HCT116 (cell line): ENCODE results near the gene VIPR1. TPM values are rescaled to one million over a fixed set of nuclear protein-coding genes. Genes with fewer than 3 reads are reported as not detected.

Source experiments
- ATAC-seq: fragments of 200-7000 bp; cut with Tn5 transposase; 2 replicates; pipeline ENCODE4 v1.9.1; 2020; ENCODE audit warnings: mild to moderate bottlenecking, moderate library complexity
- BruUV-seq: library from RNA; stranded (reverse); fragments of 400-500 nt; replicated peaks from 2 replicates; lab custom pipeline; 2021; lab: Mats Ljungman, UMichigan
- CTCF ChIA-PET: fragments of 300-600 bp; sonication (Branson Sonifier 250); formaldehyde crosslinking; loops from one replicate; lab custom pipeline; 2021; ENCODE audit warnings: antibody characterized with exemption; lab: Charles Lee
- POLR2A ChIA-PET: fragments of 300-600, 350-600 bp; sonication (Branson Sonifier 250); formaldehyde crosslinking; loops from one replicate; lab custom pipeline; 2021; ENCODE audit warnings: antibody characterized with exemption; lab: Charles Lee
- RAD21 ChIA-PET, 2 experiments: fragments of 300-600 bp; sonication (Branson Sonifier 250); formaldehyde crosslinking; loops; one replicate each; lab custom pipeline; 2023; ENCODE audit warnings: low total read pairs in 2 of 2; ENCODE audit not compliant: uncharacterized antibody in 2 of 2, unreplicated experiment in 2 of 2, low non-redundant PET in 1 of 2; lab: Charles Lee
- DNase-seq: peaks from one replicate; pipeline ENCODE4 v3.0.0-alpha.2; 2010; ENCODE audit warnings: low read depth, low spot score
- H2AFZ ChIP-seq: fragments of 200-600 bp; shearing (Covaris generic), sonication (generic); 2 replicates; pipeline ENCODE4 v1.6.1; 2017; ENCODE audit warnings: low read depth, mixed run types, mixed read lengths, antibody characterized with exemption, low read length; ENCODE audit not compliant: poor library complexity, severe bottlenecking
- H3K27ac ChIP-seq: 2 replicates; pipeline ENCODE4 v1.5.1; 2012; ENCODE audit warnings: low read depth, low read length
- H3K27me3 ChIP-seq: fragments of 200-600 bp; sonication (generic); 2 replicates; pipeline ENCODE4 v1.6.1; 2016; ENCODE audit warnings: mixed run types, low read length, mixed read lengths; ENCODE audit not compliant: insufficient read depth
- H3K36me3 ChIP-seq, 2 experiments: fragments of 200-500 bp in 1 of 2; fragments of 200-600 bp in 1 of 2; sonication (Bioruptor generic) in 1 of 2; sonication (generic) in 1 of 2; 2 replicates each; pipeline versions ENCODE4 v1.5.1 to v1.6.1; 2014 to 2016; ENCODE audit warnings: low read length in 2 of 2, inconsistent platforms in 1 of 2, mixed read lengths in 1 of 2, mixed run types in 1 of 2; ENCODE audit not compliant: insufficient read depth in 2 of 2, control insufficient read depth in 1 of 2
- H3K4me1 ChIP-seq, 2 experiments: fragments of 200-600 bp in 1 of 2; sonication (generic) in 1 of 2; 2 replicates each; pipeline versions ENCODE4 v1.5.1 to v1.6.1; 2012 to 2017; ENCODE audit warnings: low read length in 2 of 2, inconsistent platforms in 1 of 2, mild to moderate bottlenecking in 1 of 2, mixed read lengths in 1 of 2, mixed run types in 1 of 2, moderate library complexity in 1 of 2; ENCODE audit not compliant: insufficient read depth in 2 of 2, control insufficient read depth in 1 of 2
- H3K4me2 ChIP-seq: fragments of 200-600 bp; sonication (generic); 2 replicates; pipeline ENCODE4 v1.6.1; 2017; ENCODE audit warnings: mixed run types, low read length, mixed read lengths
- H3K4me3 ChIP-seq, 2 experiments: fragments of 200-600 bp in 1 of 2; sonication (generic) in 1 of 2; replicated peaks in 1 of 2; 2 replicates each; pipeline ENCODE4 v1.5.1; 2011 to 2016; ENCODE audit warnings: low read length in 2 of 2, control low read depth in 1 of 2, low read depth in 1 of 2, mild to moderate bottlenecking in 1 of 2, mixed read lengths in 1 of 2, mixed run types in 1 of 2
- H3K79me2 ChIP-seq: fragments of 200-600 bp; sonication (generic); 2 replicates; pipeline ENCODE4 v1.6.1; 2017; ENCODE audit warnings: mild to moderate bottlenecking, mixed run types, low read length, moderate library complexity, mixed read lengths; ENCODE audit not compliant: insufficient read depth
- H3K9ac ChIP-seq: fragments of 200-600 bp; sonication (generic); 2 replicates; pipeline ENCODE4 v1.6.1; 2016; ENCODE audit warnings: low read length, mixed read lengths
- H3K9me2 ChIP-seq: fragments of 200-600 bp; sonication (generic), shearing (Covaris generic); 2 replicates; pipeline ENCODE4 v1.6.1; 2017; ENCODE audit warnings: mixed run types, mild to moderate bottlenecking, moderate library complexity; ENCODE audit not compliant: insufficient read depth
- H3K9me3 ChIP-seq, 2 experiments: fragments of 200-500 bp in 1 of 2; fragments of 200-600 bp in 1 of 2; sonication (Bioruptor generic) in 1 of 2; sonication (generic) in 1 of 2; 2 replicates each; pipeline ENCODE4 v1.6.1; 2014 to 2017; ENCODE audit warnings: low read length in 2 of 2, mixed read lengths in 2 of 2, inconsistent platforms in 1 of 2, low read depth in 1 of 2, mild to moderate bottlenecking in 1 of 2, mixed run types in 1 of 2, moderate library complexity in 1 of 2; ENCODE audit not compliant: control insufficient read depth in 1 of 2, insufficient read depth in 1 of 2
- H4K20me1 ChIP-seq: fragments of 200-600 bp; sonication (generic), shearing (Covaris generic); 2 replicates; pipeline ENCODE4 v1.6.1; 2017; ENCODE audit warnings: mixed run types, mild to moderate bottlenecking, moderate library complexity; ENCODE audit not compliant: insufficient read depth
- CBX3 ChIP-seq: IDR thresholded peaks from 2 replicates; pipeline ENCODE4 v1.6.1; 2012; ENCODE audit warnings: low read depth
- FOSL1 ChIP-seq: IDR thresholded peaks from 2 replicates; pipeline ENCODE4 v1.6.1; 2012; ENCODE audit warnings: low read depth
- POLR2A ChIP-seq: IDR thresholded peaks from 2 replicates; pipeline ENCODE4 v1.7.0; 2011; ENCODE audit warnings: borderline replicate concordance; ENCODE audit not compliant: insufficient read depth, insufficient read length; ENCODE audit errors: extremely low read depth
- SRF ChIP-seq: IDR thresholded peaks from 2 replicates; pipeline ENCODE4 v1.6.1; 2012; ENCODE audit warnings: low read depth
- ZFX ChIP-seq: fragments of 450-650 bp; IDR thresholded peaks from 2 replicates; pipeline ENCODE4 v1.6.1; 2017
- ZNF274 ChIP-seq: fragments of 200-500 bp; sonication (Bioruptor generic); IDR thresholded peaks from 2 replicates; pipeline ENCODE4 v1.6.1; 2014; ENCODE audit warnings: mild to moderate bottlenecking, low read depth, low read length, inconsistent platforms
- intact Hi-C: fragments of 100-400 bp; cut with micrococcal nuclease; formaldehyde crosslinking; loops from 2 replicates; pipeline ENCODE4 v1.10.0; 2022
- total RNA-seq: library from RNA; stranded (reverse); gene quantifications from one replicate; pipeline ENCODE4 v1.2.1, GENCODE V29; 2021; ENCODE audit not compliant: unreplicated experiment
- TF ChIP-seq, protein P1 (sequence below): IDR thresholded peaks from 2 replicates; pipeline ENCODE4 v1.6.1; 2012; ENCODE audit warnings: low read depth

The VIPR1 gene
- total RNA-seq, 1 experiment from 2014 or later: 9.6 TPM

- no peaks in the 10 kb centered on the region for H3K9me3 ChIP-seq
Observed at GRCh38 chr3:42544492-42545283, 42.2 kb downstream of the VIPR1 start.

More at GRCh38 chr3:42544492-42545283, 42.2 kb downstream of the VIPR1 start:
- TF ChIP-seq ZFX (no peak), FOSL1 (no peak), POLR2A (no peak), ZNF274 (no peak), SRF (no peak), CBX3 (no peak)
- TF ChIP-seq, protein P1, sequence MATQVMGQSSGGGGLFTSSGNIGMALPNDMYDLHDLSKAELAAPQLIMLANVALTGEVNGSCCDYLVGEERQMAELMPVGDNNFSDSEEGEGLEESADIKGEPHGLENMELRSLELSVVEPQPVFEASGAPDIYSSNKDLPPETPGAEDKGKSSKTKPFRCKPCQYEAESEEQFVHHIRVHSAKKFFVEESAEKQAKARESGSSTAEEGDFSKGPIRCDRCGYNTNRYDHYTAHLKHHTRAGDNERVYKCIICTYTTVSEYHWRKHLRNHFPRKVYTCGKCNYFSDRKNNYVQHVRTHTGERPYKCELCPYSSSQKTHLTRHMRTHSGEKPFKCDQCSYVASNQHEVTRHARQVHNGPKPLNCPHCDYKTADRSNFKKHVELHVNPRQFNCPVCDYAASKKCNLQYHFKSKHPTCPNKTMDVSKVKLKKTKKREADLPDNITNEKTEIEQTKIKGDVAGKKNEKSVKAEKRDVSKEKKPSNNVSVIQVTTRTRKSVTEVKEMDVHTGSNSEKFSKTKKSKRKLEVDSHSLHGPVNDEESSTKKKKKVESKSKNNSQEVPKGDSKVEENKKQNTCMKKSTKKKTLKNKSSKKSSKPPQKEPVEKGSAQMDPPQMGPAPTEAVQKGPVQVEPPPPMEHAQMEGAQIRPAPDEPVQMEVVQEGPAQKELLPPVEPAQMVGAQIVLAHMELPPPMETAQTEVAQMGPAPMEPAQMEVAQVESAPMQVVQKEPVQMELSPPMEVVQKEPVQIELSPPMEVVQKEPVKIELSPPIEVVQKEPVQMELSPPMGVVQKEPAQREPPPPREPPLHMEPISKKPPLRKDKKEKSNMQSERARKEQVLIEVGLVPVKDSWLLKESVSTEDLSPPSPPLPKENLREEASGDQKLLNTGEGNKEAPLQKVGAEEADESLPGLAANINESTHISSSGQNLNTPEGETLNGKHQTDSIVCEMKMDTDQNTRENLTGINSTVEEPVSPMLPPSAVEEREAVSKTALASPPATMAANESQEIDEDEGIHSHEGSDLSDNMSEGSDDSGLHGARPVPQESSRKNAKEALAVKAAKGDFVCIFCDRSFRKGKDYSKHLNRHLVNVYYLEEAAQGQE: no peak
- TF ChIP-seq, all 23 proteins: peak for 0
- no peak for DNase-seq
- Histone ChIP-seq H3K27me3 (no peaks in the 10 kb centered on the region), H3K4me1 (peaks cover 0 to 4% of the 10 kb centered on the region in 2 experiments; a peak in 1 of 4 replicates), H3K9me2 (no peaks in the 10 kb centered on the region), H3K27ac (no peak overlapping the region), H3K36me3 (peaks cover 3 to 4% of the 10 kb centered on the region in 2 experiments; a peak in 1 of 4 replicates), H3K4me2 (no peak overlapping the region), H3K9ac (no peak overlapping the region), H2AFZ (no peak overlapping the region), H4K20me1 (no peaks in the 10 kb centered on the region), H3K79me2 (no peaks in the 10 kb centered on the region), H3K4me3 (no peak overlapping the region)
- POLR2A ChIA-PET: no interaction called here
- CTCF ChIA-PET: interaction anchor here (0.9 to 1.7 kb wide), 3 partner anchors 101 to 315 kb away, joined by 3 to 5 read pairs (median 4); no protein-coding TSS in a partner anchor
- intact Hi-C loops: loop anchor here (5.0 to 10.0 kb wide), 3 partner anchors 102 to 427 kb away; no protein-coding TSS in a partner anchor
- ATAC-seq: no peak
- RAD21 ChIA-PET: interaction anchor here in 1 of 2 experiments (1.0 kb wide), 1 partner anchor 315 kb away, joined by 3 read pairs; no protein-coding TSS in a partner anchor
- no TSS peak for BruUV-seq
